NCI-H1436 (cell line): ENCODE data around the gene CRB2.
A peak's percentile ranks its signal among the peaks of the same experiment; 100 is the strongest.

Source experiments
- DNase-seq: peaks from one replicate; lab custom pipeline; 2025; lab: John Stamatoyannopoulos, UW

CRB2 gene

DNA sequence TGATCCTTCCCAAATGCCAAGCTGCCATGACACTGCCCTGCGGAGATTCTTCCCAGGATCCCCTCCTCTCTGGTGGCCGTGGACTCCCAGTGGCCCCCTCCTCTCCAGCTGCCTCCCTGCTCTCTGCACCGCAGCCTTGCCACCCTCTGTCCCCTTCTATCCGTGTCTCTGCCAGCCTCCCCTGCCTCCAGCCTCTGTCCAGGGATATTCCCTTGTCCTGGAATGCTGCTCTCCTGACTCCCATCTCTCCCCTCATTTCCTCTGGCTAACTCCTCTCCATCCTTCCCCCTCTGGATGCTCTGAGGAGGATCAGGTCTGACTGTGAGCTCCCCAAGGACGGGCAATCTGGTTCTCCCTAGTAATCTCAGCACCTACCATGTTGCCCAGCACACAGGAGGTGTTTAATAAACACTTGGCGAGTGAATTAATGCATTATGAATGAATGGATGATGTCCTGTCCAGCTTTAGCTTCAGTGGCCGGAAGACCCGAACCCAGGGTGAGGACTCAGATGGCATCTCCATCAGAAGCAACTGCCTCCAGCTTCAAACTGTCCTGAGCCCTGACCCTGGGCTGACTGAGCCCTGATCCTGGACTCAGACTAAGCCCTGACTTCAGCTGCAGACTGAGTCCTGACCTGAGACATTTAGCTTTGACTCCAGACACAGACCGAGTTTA is 7.5 kb upstream of the CRB2 start:
- no peak for DNase-seq

DNA sequence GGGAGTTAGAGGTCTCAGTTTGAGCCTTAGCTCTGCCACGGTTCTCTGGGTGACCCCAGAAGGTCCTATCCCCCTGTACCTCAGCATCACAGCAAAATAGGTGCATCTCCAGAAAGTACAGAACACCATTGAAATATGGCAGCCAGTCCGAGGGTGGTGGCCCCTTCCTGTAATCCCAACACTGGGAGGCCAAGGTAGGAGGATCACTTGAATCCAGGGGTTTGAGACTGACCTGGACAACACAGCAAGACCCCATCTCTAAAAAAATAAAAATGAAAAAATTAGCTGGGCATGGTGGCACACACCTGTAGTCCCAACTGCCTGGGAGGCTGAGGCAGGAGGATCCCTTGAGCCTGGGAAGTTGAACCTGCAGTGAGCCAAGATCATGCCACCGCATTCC is 7.0 kb upstream of the CRB2 start:
- no peak for DNase-seq

DNA sequence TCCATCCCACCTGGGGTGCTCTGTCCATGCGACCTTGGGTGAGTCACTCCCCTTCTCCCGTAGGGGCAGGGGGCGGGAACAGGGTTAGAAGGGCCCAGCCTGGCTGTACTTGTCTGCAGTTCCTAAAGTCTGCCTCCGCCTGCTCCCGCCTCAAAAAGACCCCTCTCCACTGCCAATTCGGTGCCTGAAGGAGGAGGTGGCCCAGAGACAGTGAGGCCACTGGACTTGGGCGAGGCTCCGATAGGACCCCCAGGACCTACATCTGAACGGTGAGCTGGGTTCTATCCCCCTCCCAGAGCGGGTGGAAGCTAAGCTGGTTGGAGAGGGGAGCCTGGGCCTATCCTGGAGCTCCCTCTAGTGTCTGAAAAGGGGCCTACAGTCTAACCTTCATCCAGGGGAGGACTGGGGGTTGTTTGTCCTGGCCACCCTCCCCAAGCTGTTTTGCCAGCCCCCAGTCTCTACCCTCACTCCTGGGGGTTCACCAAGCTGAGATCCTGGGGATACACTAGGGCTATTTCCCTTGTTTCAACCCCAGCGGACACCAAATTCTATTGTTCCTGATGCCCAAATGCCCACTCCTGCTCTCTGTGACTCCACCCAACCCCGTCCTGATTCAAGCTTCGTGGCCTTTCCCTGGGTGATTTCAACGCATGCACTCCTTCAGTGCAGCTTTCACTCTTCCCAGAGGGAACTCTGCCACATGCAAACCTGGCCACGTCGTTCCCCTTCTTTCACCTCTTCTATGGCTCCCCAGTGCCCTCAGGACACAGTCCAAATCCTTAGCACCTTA is 6.1 kb upstream of the CRB2 start:
- DNase-seq: peak; percentile 61

DNA sequence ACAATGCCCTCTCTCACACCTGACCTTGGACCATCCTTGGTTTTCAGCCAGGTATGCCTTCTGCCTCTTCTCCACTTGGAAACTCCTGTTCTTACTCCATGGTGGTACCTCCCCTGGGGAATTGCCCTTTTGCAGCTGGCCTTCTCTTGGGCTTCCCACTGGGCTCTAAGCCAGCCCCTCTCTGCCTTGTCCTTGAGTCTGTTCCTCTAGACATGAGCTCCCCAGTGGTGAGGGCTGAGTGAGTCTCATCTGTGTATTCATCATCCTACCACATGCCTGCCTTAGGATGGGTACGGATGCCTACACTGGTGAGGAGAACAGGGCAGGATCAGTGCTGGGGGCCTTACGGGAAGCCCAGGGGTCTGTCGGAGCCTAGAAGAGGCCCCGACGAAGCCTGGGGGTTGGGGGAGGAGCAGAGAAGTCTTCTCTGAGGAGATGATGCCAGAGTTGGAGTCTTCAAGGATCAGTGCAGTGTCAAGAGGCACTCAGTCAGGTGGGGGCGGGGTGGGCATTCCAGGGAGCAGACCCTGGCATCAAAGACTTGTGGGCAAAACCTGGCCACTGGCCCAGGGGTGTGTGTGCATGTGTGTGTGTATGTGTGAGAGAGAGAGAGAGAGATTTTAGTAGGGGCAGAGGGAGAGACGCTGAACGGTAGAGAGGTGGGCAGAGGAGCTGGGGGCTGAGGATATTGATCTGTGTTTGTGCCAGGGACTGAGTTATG is 5.2 kb upstream of the CRB2 start:
- no peak for DNase-seq

DNA sequence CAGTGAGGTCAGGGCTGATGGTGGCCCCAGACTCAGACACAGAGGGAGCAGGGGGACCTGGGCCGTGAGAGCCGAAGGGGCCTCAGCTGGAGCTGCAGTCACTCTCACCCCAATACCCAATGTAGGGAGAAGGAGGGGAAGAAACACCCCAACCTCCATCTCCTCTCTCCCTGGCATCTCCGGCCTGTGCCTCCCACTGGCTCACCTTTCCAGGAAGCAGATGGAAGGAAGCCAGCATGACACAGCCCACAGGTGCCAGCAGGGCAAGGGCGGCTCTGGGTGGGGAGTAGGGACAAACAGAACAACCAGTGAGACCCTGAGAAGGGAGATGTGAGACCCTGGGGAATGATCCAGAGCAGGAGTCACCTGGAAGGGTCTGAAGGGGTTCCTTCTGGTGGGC is 3.0 kb upstream of the CRB2 start:
- no peak for DNase-seq

DNA sequence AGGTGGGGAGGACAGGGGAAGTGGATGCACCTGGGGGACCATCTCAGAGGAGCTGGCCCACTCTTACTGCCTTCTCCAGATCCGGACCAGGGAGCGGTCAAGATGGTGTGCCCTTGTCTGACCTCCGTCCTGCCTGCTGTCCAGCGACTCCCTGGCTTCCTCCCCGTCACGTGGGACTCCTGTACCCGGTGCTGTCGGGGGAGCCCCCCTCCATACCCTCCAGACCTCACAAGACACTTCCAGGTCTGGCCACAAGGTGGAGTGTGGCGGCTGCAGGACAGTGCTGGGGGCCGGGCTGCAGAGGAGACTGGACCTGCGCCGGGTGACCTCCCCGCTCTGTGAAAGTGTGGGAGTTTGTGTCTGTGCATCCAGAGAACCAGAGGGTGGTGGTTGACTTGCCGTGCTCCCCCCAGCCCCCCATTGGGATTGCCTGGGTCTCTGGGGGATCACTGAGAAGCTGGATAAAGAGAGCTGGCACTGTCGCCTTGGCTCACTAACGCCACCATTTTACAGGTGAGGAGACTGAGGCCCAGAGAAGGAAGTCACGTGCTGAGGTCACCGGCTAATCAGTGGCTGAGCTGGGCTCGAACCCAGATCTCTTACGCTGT is 1.9 kb upstream of the CRB2 start:
- peak; percentile 53 for DNase-seq

DNA sequence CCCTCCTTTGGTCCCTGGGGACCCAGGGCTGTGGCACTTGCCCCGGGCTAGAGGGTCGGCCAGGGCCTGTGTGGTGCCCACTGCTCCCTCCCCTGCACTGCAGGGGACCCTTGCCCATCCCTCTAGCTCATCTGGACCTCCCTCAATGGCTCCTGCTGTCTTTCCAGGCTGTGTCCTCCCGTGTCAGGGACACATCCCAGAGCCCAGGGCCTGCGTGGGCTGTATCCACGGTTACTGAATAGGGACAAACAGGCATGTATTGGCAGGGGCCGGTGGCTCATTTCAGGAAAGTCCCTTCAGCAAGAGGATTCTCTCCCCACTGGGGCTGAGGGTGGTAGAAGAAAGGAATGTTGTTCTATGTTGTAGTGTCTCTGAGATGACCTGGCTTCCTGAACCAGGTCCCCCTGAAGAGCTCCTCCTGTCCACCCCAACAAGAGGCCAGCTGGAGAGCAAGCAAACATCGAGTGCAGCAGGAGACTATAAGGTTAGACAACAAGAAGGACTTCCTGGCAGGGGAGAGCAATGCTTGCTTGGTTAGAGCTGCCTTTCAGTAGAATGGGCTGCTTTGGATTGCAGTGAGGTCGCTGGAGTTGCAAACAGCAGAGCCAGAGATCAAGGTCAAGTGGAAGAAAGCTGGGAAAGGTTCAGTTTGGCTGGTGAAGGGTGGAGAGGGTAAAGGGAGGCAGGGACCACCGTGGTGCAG is 1.0 kb upstream of the CRB2 start:
- DNase-seq: no peak

DNA sequence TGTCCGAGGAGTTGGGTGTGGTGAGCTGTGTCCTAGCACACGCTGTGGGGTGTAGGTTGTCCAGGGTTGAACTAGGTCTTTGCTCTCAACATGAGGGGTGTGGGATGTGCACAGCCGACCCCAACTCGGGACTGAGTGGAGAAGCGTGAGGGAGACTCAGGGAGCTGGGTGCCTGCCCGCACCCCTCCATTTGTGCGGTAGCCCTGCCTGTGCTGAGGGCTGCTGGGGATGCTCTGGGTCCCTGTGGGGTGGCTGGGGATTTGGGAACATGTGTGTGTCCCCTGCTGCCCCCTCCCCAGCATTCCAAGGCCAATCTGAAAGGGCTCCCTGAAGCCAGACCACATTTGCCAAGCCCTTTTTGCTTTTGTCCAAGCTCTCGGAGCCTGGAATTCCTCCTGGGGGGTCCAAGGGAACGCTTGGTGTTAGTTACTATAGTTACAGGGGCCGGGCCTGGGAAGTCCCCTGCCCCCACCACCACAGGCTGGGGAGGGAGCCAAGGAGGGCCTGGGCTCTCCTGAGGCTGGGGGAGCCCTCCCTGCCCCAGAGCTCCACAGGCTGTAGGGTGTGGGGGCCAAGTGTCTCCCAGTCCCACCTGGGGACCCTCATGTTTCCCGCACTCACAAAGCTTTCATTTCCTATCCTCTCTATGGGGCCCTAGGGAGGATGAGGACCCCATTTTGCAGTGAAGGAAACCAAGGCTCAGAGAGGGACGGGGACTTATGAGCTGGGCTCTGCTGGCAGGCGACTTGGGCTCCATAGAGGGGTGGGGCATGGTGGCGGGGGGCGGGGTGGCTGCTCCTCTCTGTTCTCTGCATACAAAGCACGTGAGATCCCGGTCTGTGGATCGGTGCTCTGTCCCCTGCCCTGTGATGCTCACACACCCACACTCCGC is 1.1 kb downstream of the CRB2 start:
- DNase-seq: no peak

DNA sequence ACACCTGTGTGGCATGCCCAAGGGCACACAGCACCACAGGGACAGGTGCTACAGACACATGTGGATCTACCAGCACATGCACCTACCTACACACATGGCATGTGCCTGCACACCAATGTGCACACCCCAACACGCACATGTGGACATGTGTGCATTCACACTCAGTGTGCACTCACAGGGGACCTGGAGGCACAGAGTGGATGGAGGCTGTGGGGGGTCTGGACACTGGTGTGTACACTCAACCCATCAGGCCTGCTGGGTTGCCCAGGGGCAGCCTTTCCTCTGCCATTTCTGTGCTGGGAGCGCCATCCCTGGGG is 1.7 kb downstream of the CRB2 start:
- no peak for DNase-seq

DNA sequence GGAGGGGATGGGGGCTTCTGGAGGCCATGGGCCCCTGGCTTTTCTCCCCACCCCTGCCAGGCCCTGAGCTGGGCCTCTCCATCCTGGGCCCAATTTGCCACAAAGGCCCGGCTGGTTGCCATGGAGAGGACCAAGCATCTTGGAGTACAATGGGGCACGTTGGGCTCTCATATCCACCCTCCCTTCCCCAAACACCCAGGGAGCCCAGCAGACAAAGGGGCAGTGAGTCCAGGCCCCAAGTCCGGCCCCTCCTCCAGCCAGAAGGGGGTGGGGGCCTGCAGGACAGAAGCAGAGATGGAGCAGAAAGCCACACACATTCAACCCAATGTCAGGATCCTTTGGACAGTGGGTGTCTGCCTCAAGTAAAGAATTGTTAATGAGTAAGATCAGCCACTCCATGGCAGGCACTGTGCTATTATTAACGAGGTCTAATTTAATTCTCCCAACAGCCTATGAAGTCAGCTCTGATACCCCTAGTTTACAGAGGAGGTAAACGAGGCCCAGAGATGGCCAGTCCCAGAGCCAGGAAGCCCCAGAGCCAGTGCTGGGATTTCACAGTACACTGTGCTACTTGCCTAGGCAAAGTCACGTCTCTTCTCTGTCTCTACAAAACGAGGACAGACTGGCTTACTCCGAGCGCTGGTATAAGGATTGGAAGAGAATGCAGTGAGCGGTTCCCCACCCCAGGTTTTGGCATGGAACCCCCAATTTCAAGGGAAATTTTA is 2.3 kb downstream of the CRB2 start:
- no peak for DNase-seq

DNA sequence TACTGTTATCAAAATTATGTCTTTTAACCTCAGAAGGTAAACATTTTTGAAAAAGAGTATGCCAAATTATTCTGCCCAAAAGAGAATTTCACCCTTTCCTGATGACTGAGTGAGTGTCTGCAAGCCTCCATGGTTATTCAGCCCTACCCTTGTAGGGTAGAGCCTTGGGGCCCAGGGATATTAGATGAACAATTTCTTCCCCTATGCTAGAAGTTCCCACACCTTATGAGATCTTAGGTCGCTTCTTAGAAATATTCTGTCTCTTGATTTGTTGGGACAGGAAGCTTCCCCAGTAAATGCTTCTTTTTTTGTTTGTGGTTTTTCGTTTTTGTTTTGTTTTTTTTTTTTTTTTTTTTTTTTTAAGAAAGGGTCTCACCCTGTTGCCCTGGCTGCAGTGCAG is 3.1 kb downstream of the CRB2 start:
- DNase-seq: no peak

DNA sequence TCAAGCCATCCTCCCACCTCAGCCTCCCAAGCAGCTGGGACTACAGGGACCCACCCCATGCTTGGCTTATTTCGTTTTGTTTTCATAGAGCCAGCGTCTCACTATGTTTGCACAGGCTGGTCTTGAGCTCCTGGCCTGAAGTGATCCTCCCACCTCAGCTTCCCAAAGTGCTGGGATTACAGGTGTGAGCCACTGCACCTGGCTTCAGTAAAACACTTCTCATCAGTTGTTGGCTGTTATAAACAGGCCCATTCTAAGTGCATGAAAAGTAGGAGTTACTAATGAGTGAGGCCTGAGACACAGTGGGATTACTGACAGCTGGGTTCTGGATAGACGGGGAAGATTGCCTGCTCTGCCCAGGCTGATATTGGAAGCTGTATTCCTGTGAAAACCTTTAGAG is 3.5 kb downstream of the CRB2 start:
- no peak for DNase-seq

DNA sequence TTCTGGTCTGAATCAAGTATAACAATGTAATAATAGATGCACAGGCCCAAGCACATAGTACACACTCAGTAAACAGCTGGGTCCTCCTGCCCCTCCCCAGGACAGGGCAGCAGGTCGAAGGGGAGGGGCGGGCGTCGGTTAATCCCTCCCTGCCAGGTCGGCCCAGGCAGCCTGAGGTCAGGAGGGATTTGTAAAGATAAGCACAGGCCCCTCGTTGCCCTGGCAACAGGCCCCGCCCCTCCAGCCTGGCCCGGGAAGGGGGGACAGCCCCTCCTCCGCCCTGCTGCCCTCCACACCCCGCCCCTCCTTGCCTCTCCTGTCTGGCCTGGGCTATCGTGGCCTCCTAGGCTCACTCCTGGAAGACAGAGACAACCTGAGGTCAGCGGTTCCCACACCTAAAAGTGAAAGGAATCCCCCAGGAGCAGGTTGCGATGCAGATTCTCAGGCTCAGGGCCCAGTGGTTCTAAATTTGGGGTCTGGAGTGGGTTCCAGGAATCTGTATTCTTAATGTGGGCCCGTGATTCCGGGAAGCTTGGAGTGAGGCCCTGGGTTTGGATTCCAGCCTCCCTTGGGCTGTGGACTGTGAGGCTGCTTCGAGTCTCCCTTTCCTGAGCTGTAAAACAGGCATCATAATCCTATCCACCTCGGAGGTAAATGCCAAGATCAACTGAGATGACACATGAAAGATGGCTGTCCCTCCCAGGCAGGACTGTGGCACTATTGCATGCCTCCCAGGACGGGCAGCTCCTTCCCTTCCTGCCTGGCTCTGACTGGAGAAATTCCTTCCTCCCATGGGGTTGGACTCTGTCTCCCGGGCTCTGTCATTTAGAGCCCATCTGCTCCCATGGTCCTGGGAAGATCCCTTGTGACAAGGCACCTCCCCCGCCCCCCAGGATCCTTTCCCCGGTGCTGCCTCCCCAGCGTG is 4.4 kb downstream of the CRB2 start:
- peak; percentile 64 for DNase-seq

DNA sequence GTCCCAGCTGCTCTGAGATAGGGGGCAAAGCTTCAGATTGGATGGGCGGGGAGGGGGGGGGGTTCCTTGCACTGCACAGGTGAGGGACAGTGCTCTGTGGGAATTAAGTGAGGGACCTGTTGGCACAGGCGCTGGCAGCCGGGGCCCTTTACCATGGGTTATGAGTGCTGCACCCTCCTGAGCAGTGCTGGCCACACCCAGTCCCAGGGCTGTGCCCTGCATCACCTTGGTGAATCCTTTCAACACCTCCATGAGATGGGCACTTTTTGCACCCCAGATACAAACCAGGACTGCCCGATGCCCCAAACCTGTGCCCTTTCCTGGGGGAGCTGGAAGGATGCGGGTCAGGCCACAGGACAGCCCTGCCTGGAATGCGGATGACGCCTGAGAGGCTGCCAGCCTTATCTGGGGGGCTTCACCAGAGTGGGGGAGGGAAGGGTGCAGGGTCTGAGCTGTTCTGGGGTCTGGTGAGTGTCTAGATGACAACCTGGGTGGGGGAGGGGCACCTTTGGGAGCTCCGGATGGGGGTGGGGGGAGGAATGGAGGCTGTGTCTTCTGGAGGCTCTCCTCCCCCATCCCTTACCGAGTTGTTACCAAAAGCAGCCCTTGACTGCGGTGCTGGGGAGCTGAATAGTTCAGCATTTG is 5.2 kb downstream of the CRB2 start:
- no peak for DNase-seq

DNA sequence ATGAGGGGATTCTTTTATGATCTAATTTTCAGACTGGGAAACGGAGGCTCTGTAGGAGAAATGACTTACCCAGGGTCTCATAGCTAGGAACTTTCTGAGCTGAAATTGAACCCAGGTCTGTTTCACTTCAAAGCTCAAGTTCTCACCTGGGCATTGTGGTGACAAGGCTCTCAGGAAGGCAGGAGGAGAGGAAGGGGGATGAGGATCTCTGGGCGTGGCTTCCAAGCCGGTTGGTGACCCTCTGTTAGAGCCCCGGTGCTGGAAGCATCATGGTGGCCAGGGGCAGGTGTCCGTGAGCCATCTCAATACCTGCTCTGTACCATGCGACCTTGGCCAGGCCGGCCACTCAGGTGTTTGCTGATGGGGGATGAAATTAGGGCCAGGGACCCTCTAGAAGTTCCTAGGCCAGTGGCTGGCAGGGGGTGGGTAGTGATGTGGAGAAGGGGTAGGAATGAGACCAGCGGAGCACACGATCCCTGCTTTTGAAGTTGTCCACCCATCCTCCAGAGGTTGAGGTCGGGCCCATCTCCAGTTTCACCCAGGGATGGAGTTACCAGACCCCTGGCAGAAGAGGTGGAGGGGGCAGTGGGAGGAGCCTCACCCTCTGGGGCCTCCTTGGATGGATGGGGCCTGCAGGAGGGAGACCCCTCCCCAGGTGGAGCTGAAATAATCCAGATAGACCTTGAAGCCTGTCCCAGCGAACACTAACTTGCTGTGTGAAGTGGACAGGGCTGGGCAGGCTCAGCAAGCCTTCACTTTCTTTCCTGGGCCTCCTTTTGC is 5.9 kb downstream of the CRB2 start:
- DNase-seq: no peak

DNA sequence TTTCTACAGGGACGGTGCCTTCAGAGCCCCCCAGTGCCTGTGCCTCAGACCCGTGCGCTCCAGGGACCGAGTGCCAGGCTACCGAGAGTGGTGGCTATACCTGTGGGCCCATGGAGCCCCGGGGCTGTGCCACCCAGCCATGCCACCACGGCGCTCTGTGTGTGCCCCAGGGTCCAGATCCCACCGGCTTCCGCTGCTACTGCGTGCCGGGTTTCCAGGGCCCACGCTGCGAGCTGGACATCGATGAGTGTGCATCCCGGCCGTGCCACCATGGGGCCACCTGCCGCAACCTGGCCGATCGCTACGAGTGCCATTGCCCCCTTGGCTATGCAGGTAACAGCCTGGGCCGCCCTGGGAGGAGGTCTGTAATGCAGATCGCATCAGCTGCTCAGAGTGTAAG is 6.9 kb downstream of the CRB2 start:
- DNase-seq: no peak

DNA sequence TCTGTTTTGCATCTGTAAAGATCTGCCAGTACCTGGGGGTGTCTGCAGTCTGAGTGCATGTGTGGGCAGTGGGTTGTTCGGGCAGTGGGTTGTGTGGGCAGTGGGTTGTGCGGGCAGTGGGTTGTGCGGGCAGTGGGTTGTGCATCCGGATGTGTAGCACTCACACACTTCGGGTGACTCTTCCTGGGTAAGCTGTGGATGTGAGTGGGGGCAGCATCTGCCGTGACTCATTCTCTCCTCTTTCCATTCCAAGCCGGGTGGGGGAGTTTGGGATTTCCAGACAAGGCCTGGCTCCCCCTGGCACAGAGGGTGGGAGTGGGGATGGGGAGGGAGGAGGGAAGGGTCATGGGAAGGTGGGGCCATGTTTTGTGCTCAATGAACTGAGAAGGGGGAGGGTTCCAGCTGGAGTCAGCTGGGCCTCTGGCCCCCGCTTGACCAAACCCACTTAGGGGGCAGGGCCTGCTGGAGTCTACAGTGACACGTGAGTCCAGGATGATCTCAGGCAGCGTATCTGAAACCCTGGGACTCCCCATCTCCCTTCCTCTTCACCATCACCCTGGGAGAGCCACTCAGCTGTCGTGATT is 8.3 kb downstream of the CRB2 start:
- no peak for DNase-seq
